Measurements from ENCODE around the gene PQBP1.

PQBP1 gene

GRCh38 chrX:48924270-48924669, 26.5 kb downstream of the PQBP1 start:
- no peak for DNase-seq (ENCODE audit: low read depth)

- no peak for DNase-seq (ENCODE audit: low read depth)
Measured at GRCh38 chrX:48927123-48927522, 29.4 kb downstream of the PQBP1 start.

- no peak for DNase-seq (ENCODE audit: low read depth)
Measured at GRCh38 chrX:48927736-48928382, 30.1 kb downstream of the PQBP1 start.

- DNase-seq (ENCODE audit: low read depth): no peak
Measured at GRCh38 chrX:48933757-48934156, 36.0 kb downstream of the PQBP1 start.

- peak; percentile 49 for DNase-seq (ENCODE audit: low read depth)
Measured at GRCh38 chrX:48934581-48935300, 37.0 kb downstream of the PQBP1 start.

GRCh38 chrX:48935301-48935670, 37.6 kb downstream of the PQBP1 start:
- DNase-seq (ENCODE audit: low read depth): no peak

- DNase-seq (ENCODE audit: low read depth): no peak
Measured at GRCh38 chrX:48936429-48937053, 38.8 kb downstream of the PQBP1 start.

- peak; percentile 86 for DNase-seq (ENCODE audit: low read depth)
Measured at GRCh38 chrX:48937054-48937907, 39.6 kb downstream of the PQBP1 start.

- peak; percentile 68 for DNase-seq (ENCODE audit: low read depth)
Measured at GRCh38 chrX:48938721-48939425, 41.1 kb downstream of the PQBP1 start.

GRCh38 chrX:48939524-48940228, 41.9 kb downstream of the PQBP1 start:
- DNase-seq (ENCODE audit: low read depth): no peak

GRCh38 chrX:48940404-48940955, 42.8 kb downstream of the PQBP1 start:
- no peak for DNase-seq (ENCODE audit: low read depth)

GRCh38 chrX:48942895-48943294, 45.2 kb downstream of the PQBP1 start:
- no peak for DNase-seq (ENCODE audit: low read depth)

- peak; percentile 30 for DNase-seq (ENCODE audit: low read depth)
Measured at GRCh38 chrX:48945517-48946348, 48.0 kb downstream of the PQBP1 start.

GRCh38 chrX:48948589-48948988, 50.9 kb downstream of the PQBP1 start:
- no peak for DNase-seq (ENCODE audit: low read depth)
